Mammary epithelial cell (primary cell): ENCODE results near the gene CDK14.

Experiments used
- CTCF ChIP-seq, 2 donors: IDR thresholded peaks in 1 of 2; conservative IDR thresholded peaks in 1 of 2; 2 replicates each; pipeline ENCODE4 v1.5.1; 2011 to 2012; ENCODE audit warnings: inconsistent platforms in 2 of 2, low read length in 2 of 2, mild to moderate bottlenecking in 2 of 2, control low read depth in 1 of 2, low read depth in 1 of 2; ENCODE audit not compliant: insufficient read depth in 1 of 2; ENCODE audit errors: extremely low read depth in 1 of 2
- EZH2 ChIP-seq: IDR thresholded peaks from 2 replicates; pipeline ENCODE4 v1.6.1; 2012; ENCODE audit warnings: low read length, inconsistent platforms, borderline replicate concordance

GRCh38 chr7:91191771-91192170, 595.6 kb downstream of the CDK14 start:
- TF ChIP-seq EZH2 (no peak), CTCF (conservative IDR thresholded peaks at IDR 0.05 in 1 of 2, IDR thresholded peaks at IDR 0.05 in 1 of 2; ENCODE audit: extremely low read depth in 1 of 2, insufficient read depth in 1 of 2, low read depth in 1 of 2, low read length in 2 of 2) (no peak)
